SK-N-SH treated with all-trans-retinoic acid at 6 μM for 48 hours (cell line): ENCODE results near the gene CCDC167.

Experiments used
- ATAC-seq: fragments of 200-7000 bp; cut with Tn5 transposase; 3 replicates; pipeline ENCODE4 v1.9.1; 2020; ENCODE audit warnings: mild to moderate bottlenecking, moderate library complexity
- ARNTL ChIP-seq: fragments of 450-650 bp; formaldehyde crosslinking; IDR thresholded peaks from 2 replicates; pipeline ENCODE4 v1.5.0; 2020; ENCODE audit warnings: low read depth, mild to moderate bottlenecking, moderate library complexity, borderline replicate concordance
- BACH2 ChIP-seq: fragments of 250-450 bp; sonication (Bioruptor Pico); IDR thresholded peaks from 2 replicates; pipeline ENCODE4 v1.9.0; 2021; ENCODE audit warnings: mild to moderate bottlenecking, borderline replicate concordance
- CREB5 ChIP-seq: fragments of 250-450 bp; sonication (Bioruptor Pico); IDR thresholded peaks from 2 replicates; pipeline ENCODE4 v1.5.1; 2020; ENCODE audit warnings: low read depth, mild to moderate bottlenecking, moderate library complexity
- CSDC2 ChIP-seq: fragments of 250-450 bp; sonication (Bioruptor Pico); IDR thresholded peaks from 2 replicates; pipeline ENCODE4 v1.5.0; 2020; ENCODE audit warnings: mild to moderate bottlenecking, moderate library complexity
- CSRNP3 ChIP-seq: fragments of 250-450 bp; sonication (Bioruptor Pico); IDR thresholded peaks from 2 replicates; pipeline ENCODE4 v1.5.1; 2021; ENCODE audit warnings: mild to moderate bottlenecking, moderate library complexity
- GLIS3 ChIP-seq: fragments of 250-450 bp; sonication (Bioruptor Pico); IDR thresholded peaks from 2 replicates; pipeline ENCODE4 v1.5.0; 2020; ENCODE audit warnings: mild to moderate bottlenecking, moderate library complexity
- ISL1 ChIP-seq: fragments of 250-450 bp; sonication (Bioruptor Pico); IDR thresholded peaks from 2 replicates; pipeline ENCODE4 v2.1.2; 2022; ENCODE audit warnings: mild to moderate bottlenecking, moderate library complexity
- OSR1 ChIP-seq: fragments of 250-450 bp; sonication (Bioruptor Pico); IDR thresholded peaks from 2 replicates; pipeline ENCODE4 v1.8.0; 2022; ENCODE audit warnings: moderate library complexity, mild to moderate bottlenecking, inconsistent platforms
- PATZ1 ChIP-seq: fragments of 250-450 bp; sonication (Bioruptor Pico); IDR thresholded peaks from 2 replicates; pipeline ENCODE4 v1.8.0; 2020; ENCODE audit warnings: mild to moderate bottlenecking, moderate library complexity, borderline replicate concordance
- POU6F1 ChIP-seq: fragments of 250-450 bp; sonication (Bioruptor Pico); IDR thresholded peaks from 2 replicates; pipeline ENCODE4 v1.8.0; 2021; ENCODE audit warnings: low read depth, mild to moderate bottlenecking, moderate library complexity, borderline replicate concordance
- PPARA ChIP-seq: fragments of 250-450 bp; sonication (Bioruptor Pico); IDR thresholded peaks from 2 replicates; pipeline ENCODE4 v1.5.0; 2020; ENCODE audit warnings: mild to moderate bottlenecking, borderline replicate concordance
- RARB ChIP-seq: fragments of 250-450 bp; sonication (Bioruptor Pico); IDR thresholded peaks from 2 replicates; pipeline ENCODE4 v1.8.0; 2021; ENCODE audit warnings: mild to moderate bottlenecking, moderate library complexity
- SNAI2 ChIP-seq: fragments of 250-450 bp; sonication (Bioruptor Pico); IDR thresholded peaks from 2 replicates; pipeline ENCODE4 v1.5.0; 2020; ENCODE audit warnings: mild to moderate bottlenecking, moderate library complexity
- TCF4 ChIP-seq: fragments of 250-450 bp; sonication (Bioruptor Pico); IDR thresholded peaks from 2 replicates; pipeline ENCODE4 v1.8.0; 2021; ENCODE audit warnings: mild to moderate bottlenecking, moderate library complexity, borderline replicate concordance
- TOX ChIP-seq: fragments of 250-450 bp; sonication (Bioruptor Pico); IDR thresholded peaks from 2 replicates; pipeline ENCODE4 v1.8.0; 2021; ENCODE audit warnings: mild to moderate bottlenecking, moderate library complexity, borderline replicate concordance
- TSHZ2 ChIP-seq: fragments of 250-450 bp; sonication (Bioruptor Pico); IDR thresholded peaks from 2 replicates; pipeline ENCODE4 v1.5.0; 2020; ENCODE audit warnings: mild to moderate bottlenecking, moderate library complexity
- ZC3H10 ChIP-seq: fragments of 250-450 bp; sonication (Bioruptor Pico); IDR thresholded peaks from 2 replicates; pipeline ENCODE4 v1.5.1; 2021; ENCODE audit warnings: mild to moderate bottlenecking, moderate library complexity
- ZFP3 ChIP-seq: fragments of 250-450 bp; sonication (Bioruptor Pico); IDR thresholded peaks from 2 replicates; pipeline ENCODE4 v1.5.0; 2020; ENCODE audit warnings: mild to moderate bottlenecking, moderate library complexity
- ZFP30 ChIP-seq: fragments of 450-650 bp; formaldehyde crosslinking; IDR thresholded peaks from 2 replicates; pipeline ENCODE4 v1.5.0; 2022; ENCODE audit warnings: mild to moderate bottlenecking, moderate library complexity
- ZNF565 ChIP-seq: fragments of 450-650 bp; formaldehyde crosslinking; conservative IDR thresholded peaks from 2 replicates; pipeline ENCODE4 v1.5.0; 2020; ENCODE audit warnings: low read depth, mild to moderate bottlenecking, moderate library complexity
- ZNF70 ChIP-seq: fragments of 450-650 bp; formaldehyde crosslinking; IDR thresholded peaks from 2 replicates; pipeline ENCODE4 v1.5.0; 2020; ENCODE audit warnings: mild to moderate bottlenecking, moderate library complexity
- ZNF8 ChIP-seq: fragments of 450-650 bp; formaldehyde crosslinking; IDR thresholded peaks from 2 replicates; pipeline ENCODE4 v1.5.0; 2020; ENCODE audit warnings: mild to moderate bottlenecking, moderate library complexity

CCDC167 gene

GRCh38 chr6:37507690-37508421 lies 8.2 kb upstream of the CCDC167 start:
- no peak for TF ChIP-seq ISL1 (CRISPR knock-in tag)
- no peak for TF ChIP-seq RARB (CRISPR knock-in tag)
- TF ChIP-seq CSDC2 (CRISPR knock-in tag): no peak
- TF ChIP-seq ZFP3 (CRISPR knock-in tag): no peak
- no peak for TF ChIP-seq CSRNP3 (CRISPR knock-in tag)
- no peak for TF ChIP-seq PPARA
- ATAC-seq: no peak

- TF ChIP-seq TCF4 (CRISPR knock-in tag) (no peak), SNAI2 (CRISPR knock-in tag) (no peak), TOX (CRISPR knock-in tag) (no peak), CREB5 (no peak), ZC3H10 (CRISPR knock-in tag) (no peak), ZFP3 (CRISPR knock-in tag) (no peak), ARNTL (no peak), RARB (CRISPR knock-in tag) (no peak), GLIS3 (CRISPR knock-in tag) (no peak)
- TF ChIP-seq, all 23 proteins: peak for 0
- ATAC-seq: no peak
Observed at GRCh38 chr6:37507077-37507476, 7.4 kb upstream of the CCDC167 start.

- no peak for ATAC-seq
- TF ChIP-seq BACH2 (CRISPR knock-in tag): no peak
- no peak for TF ChIP-seq ARNTL
- no peak for TF ChIP-seq ZFP3 (CRISPR knock-in tag)
- TF ChIP-seq TCF4 (CRISPR knock-in tag): no peak
- TF ChIP-seq CREB5: no peak
- no peak for TF ChIP-seq PATZ1 (CRISPR knock-in tag)
- TF ChIP-seq TOX (CRISPR knock-in tag): no peak
- no peak for TF ChIP-seq OSR1 (CRISPR knock-in tag)
- TF ChIP-seq RARB (CRISPR knock-in tag): no peak
- no peak for TF ChIP-seq ZNF8 (CRISPR knock-in tag)
- no peak for TF ChIP-seq CSDC2 (CRISPR knock-in tag)
- TF ChIP-seq ZFP30 (CRISPR knock-in tag): no peak
- no peak for TF ChIP-seq POU6F1 (CRISPR knock-in tag)
- TF ChIP-seq ZC3H10 (CRISPR knock-in tag): no peak
Observed at GRCh38 chr6:37506479-37506878, 6.8 kb upstream of the CCDC167 start.

GRCh38 chr6:37504024-37504423 lies 4.3 kb upstream of the CCDC167 start:
- no peak for ATAC-seq
- TF ChIP-seq ZNF565 (CRISPR knock-in tag) (no peak), RARB (CRISPR knock-in tag) (no peak), CSDC2 (CRISPR knock-in tag) (no peak), ZNF70 (CRISPR knock-in tag) (no peak), TCF4 (CRISPR knock-in tag) (no peak), ISL1 (CRISPR knock-in tag) (no peak), SNAI2 (CRISPR knock-in tag) (no peak), ZC3H10 (CRISPR knock-in tag) (no peak), OSR1 (CRISPR knock-in tag) (no peak), GLIS3 (CRISPR knock-in tag) (no peak), PATZ1 (CRISPR knock-in tag) (no peak), ARNTL (no peak), TSHZ2 (CRISPR knock-in tag) (no peak), ZFP30 (CRISPR knock-in tag) (no peak), PPARA (no peak)
